IPS-NIHi7 (cell line): ENCODE measurements around the gene VPS33B.

Experiments used
- DNase-seq: peaks from one replicate; pipeline ENCODE4 v3.0.0; 2012; ENCODE audit warnings: mixed read lengths; ENCODE audit errors: extremely low spot score

VPS33B gene

GRCh38 chr15:90952901-90953677 is 69.3 kb downstream of the VPS33B start:
- no peak for DNase-seq

DNA sequence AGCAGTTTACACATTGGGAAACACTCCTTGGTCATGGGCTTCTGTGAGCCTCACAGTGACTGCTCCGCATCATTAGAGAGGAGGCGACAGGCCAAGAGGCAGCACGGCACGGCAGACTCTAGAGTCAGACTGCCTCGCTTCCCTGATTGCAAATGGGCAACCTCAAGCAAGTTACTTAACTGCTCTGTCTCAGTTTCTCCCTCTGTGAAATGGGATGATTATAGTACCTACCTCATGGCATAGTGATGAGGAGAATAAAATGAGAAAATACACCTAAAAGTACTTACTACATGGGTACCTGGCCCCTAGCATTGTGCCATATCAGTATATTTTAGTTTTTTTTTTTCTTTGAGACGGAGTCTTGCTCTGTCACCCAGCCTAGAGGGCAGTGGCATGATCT is 71.7 kb downstream of the VPS33B start:
- DNase-seq: no peak

DNA sequence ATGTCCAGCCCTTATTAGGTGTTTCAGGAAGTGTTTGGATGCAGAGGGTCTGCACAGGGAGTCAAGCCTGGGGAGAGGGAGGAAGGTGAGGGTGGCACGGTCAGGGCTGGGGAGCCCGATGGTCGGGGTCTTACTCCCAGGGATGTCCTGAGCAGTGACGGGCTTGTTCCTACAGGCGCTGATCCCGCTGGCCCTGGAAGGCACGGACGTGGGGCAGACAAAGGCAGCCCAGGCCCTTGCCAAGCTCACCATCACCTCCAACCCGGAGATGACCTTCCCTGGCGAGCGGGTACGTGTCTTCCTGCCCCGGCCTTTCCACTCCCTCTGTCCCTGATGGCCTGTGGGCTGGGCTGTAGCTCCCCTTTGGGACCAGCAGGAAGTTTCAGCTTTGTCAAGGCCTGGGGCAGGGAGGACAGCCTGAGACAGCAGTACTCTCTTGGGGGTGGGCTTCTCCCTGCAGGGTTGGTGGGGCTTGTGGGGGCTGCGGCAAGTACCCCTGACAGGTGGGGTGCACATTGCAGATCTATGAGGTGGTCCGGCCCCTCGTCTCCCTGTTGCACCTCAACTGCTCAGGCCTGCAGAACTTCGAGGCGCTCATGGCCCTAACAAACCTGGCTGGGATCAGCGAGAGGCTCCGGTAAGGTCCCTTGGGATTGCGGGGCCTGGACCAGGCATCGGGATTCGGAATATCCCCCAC is 72.3 kb downstream of the VPS33B start:
- DNase-seq: no peak
